ENCODE data around the gene MAPK12. TPM values are rescaled to one million over a fixed set of nuclear protein-coding genes. Genes with fewer than 3 reads are reported as not detected.

MAPK12 gene
- total RNA-seq, 1 experiment from 2014 or later, result 54.4 TPM

- peak; percentile 71 for DNase-seq
- H3K36me3 ChIP-seq, result peaks cover 34% of the 10 kb centered on the region
- H3K27me3 ChIP-seq, result no peaks in the 10 kb centered on the region
- H3K4me3 ChIP-seq, result no peak overlapping the region
- no peaks in the 10 kb centered on the region for H3K9me3 ChIP-seq
Measured at GRCh38 chr22:50252082-50253045, 9.1 kb downstream of the MAPK12 start.

GRCh38 chr22:50251477-50252081, 9.9 kb downstream of the MAPK12 start:
- Histone ChIP-seq H3K36me3 (peaks cover 36% of the 10 kb centered on the region), H3K9me3 (no peaks in the 10 kb centered on the region), H3K27me3 (no peaks in the 10 kb centered on the region), H3K4me3 (peak overlapping the region; percentile 68)
- DNase-seq, result no peak

- peak within 1 kb of the TSS; percentile 68 for H3K4me3 ChIP-seq
- peak; percentile 85 for DNase-seq
- no peaks in the 10 kb centered on the region for H3K27me3 ChIP-seq
- peaks cover 38% of the 10 kb centered on the region for H3K36me3 ChIP-seq
- H3K9me3 ChIP-seq, result no peaks in the 10 kb centered on the region
Measured at GRCh38 chr22:50250555-50251476, 10.7 kb downstream of the MAPK12 start, which contains the start of gene HDAC10. TSS of gene HDAC10 (minus strand) at chr22:50251265. CDS start at chr22:50251032, 233 bp downstream.

GRCh38 chr22:50250249-50250554, 11.3 kb downstream of the MAPK12 start:
- no peaks in the 10 kb centered on the region for H3K27me3 ChIP-seq
- H3K9me3 ChIP-seq, result no peaks in the 10 kb centered on the region
- no peak for DNase-seq
- H3K36me3 ChIP-seq, result peaks cover 41% of the 10 kb centered on the region
- peak overlapping the region; percentile 68 for H3K4me3 ChIP-seq

- DNase-seq, result no peak
- Histone ChIP-seq H3K36me3 (peaks cover 39% of the 10 kb centered on the region), H3K27me3 (no peaks in the 10 kb centered on the region), H3K4me3 (peak overlapping the region; percentile 68; the same call in 1 of the 2 replicates), H3K9me3 (no peaks in the 10 kb centered on the region)
Measured at GRCh38 chr22:50249341-50250248, 11.9 kb downstream of the MAPK12 start.

- Histone ChIP-seq H3K27me3 (no peaks in the 10 kb centered on the region), H3K4me3 (no peak overlapping the region), H3K9me3 (no peaks in the 10 kb centered on the region), H3K36me3 (peaks cover 35% of the 10 kb centered on the region)
- no peak for DNase-seq
Measured at GRCh38 chr22:50248196-50249081, 13.0 kb downstream of the MAPK12 start.

GRCh38 chr22:50247748-50248147, 13.7 kb downstream of the MAPK12 start:
- Histone ChIP-seq H3K4me3 (no peak overlapping the region), H3K9me3 (no peaks in the 10 kb centered on the region), H3K27me3 (no peaks in the 10 kb centered on the region), H3K36me3 (peaks cover 35% of the 10 kb centered on the region)
- no peak for DNase-seq

GRCh38 chr22:50246242-50247175, 15.0 kb downstream of the MAPK12 start:
- peaks cover 38% of the 10 kb centered on the region for H3K36me3 ChIP-seq
- no peak overlapping the region for H3K4me3 ChIP-seq
- DNase-seq, result no peak
- H3K27me3 ChIP-seq, result no peaks in the 10 kb centered on the region
- no peaks in the 10 kb centered on the region for H3K9me3 ChIP-seq

- Histone ChIP-seq H3K27me3 (no peaks in the 10 kb centered on the region), H3K36me3 (peaks cover 41% of the 10 kb centered on the region)
- no peak for DNase-seq
Measured at GRCh38 chr22:50245214-50246072, 16.0 kb downstream of the MAPK12 start.

GRCh38 chr22:50244420-50245213, 16.9 kb downstream of the MAPK12 start, which contains the start of gene TUBGCP6:
TSS of gene TUBGCP6 (minus strand) at chr22:50245023. CDS start at chr22:50244459, 564 bp downstream.
- peak; percentile 96 for DNase-seq
- H3K27me3 ChIP-seq, result no peaks in the 10 kb centered on the region
- H3K36me3 ChIP-seq, result peaks cover 43% of the 10 kb centered on the region
- H3K4me3 ChIP-seq, result peak within 1 kb of the TSS; percentile 85
- no peaks in the 10 kb centered on the region for H3K9me3 ChIP-seq

More at GRCh38 chr22:50245214-50246072, 16.0 kb downstream of the MAPK12 start:
- peak overlapping the region; percentile 85 for H3K4me3 ChIP-seq
- H3K9me3 ChIP-seq, result no peaks in the 10 kb centered on the region

- Histone ChIP-seq H3K4me3 (peak overlapping the region; percentile 85), H3K9me3 (no peaks in the 10 kb centered on the region), H3K27me3 (no peaks in the 10 kb centered on the region), H3K36me3 (peaks cover 41% of the 10 kb centered on the region)
- no peak for DNase-seq
Measured at GRCh38 chr22:50243685-50244419, 17.6 kb downstream of the MAPK12 start.

- Histone ChIP-seq H3K4me3 (peak overlapping the region; percentile 85), H3K9me3 (no peaks in the 10 kb centered on the region), H3K36me3 (peaks cover 38% of the 10 kb centered on the region), H3K27me3 (no peaks in the 10 kb centered on the region)
- DNase-seq, result no peak
Measured at GRCh38 chr22:50242406-50242949, 19.0 kb downstream of the MAPK12 start.

All from MG63 (cell line).